ENCODE results near the gene SEPTIN5.

DNA sequence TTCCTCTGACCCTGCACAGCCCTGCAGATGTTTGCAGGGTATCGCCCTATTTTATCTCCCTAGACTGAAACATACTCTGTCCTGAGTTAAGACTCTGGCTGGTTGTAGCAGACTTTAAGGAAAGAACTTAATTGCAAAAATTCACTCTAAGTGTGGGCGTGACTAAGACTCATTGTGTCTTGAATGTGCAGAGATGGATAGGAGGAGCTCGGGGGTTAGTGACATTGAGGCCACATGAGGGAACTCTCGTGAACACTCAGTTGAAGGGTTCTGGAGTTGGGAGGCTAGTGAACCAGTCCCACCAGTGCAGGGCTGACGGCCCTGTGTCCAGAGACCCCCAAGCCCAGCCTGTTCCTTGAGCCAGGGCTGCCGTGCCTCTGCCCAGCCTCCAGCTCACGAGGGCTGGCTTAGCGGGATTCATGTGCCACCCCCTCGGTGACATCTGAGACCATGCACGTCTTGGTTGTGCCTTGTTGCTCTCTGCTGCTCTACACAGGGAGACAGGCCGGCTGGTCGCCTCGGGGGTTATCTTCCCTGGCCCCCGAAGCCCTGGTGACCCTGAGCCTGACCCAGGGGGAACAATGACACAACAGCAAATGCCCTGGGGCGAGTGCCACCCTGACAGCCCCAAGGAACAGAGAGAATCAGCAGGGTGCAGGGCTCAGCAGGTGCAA lies 34.8 kb downstream of the SEPTIN5 start:
- no peak for TF ChIP-seq CTCF (IDR thresholded peaks at IDR 0.05; ENCODE audit: insufficient read depth, low read length, poor library complexity, severe bottlenecking)
- no peak for TF ChIP-seq EZH2phosphoT487 (conservative IDR thresholded peaks at IDR 0.05; ENCODE audit: low read length)

Data from SU-DHL-6 (cell line).